B cell (primary cell): ENCODE results near the gene LTBP2. TPM values are rescaled to one million over a fixed set of nuclear protein-coding genes. Genes with fewer than 3 reads are reported as not detected.

Experiments used
- ATAC-seq: fragments of 200-7000 bp; cut with Tn5 transposase; one replicate; pipeline ENCODE4 v1.10.0; 2021; ENCODE audit warnings: low read depth, mild to moderate bottlenecking, moderate number of reproducible peaks, moderate library complexity
- CTCF ChIA-PET: fragments of 350-600 bp; sonication (Branson Sonifier 250); formaldehyde crosslinking; loops from one replicate; lab custom pipeline; 2021; ENCODE audit warnings: antibody characterized with exemption, inconsistent platforms; lab: Charles Lee
- POLR2A ChIA-PET: fragments of 350-600 bp; sonication (Branson Sonifier 250); formaldehyde crosslinking; loops from one replicate; lab custom pipeline; 2021; ENCODE audit warnings: antibody characterized with exemption; lab: Charles Lee
- DNase-seq: peaks from one replicate; pipeline ENCODE4 v3.0.0; 2013
- H2AFZ ChIP-seq: 2 replicates; pipeline ENCODE4 v1.6.1; 2012; ENCODE audit warnings: mild to moderate bottlenecking, low read depth, low read length; ENCODE audit not compliant: insufficient read depth, poor library complexity, severe bottlenecking
- H3K27ac ChIP-seq, 2 donors: 1 replicate in 1 of 2; 2 replicates in 1 of 2; pipeline ENCODE4 v1.5.1; 2012 to 2013; ENCODE audit warnings: low read length in 2 of 2, mild to moderate bottlenecking in 2 of 2, moderate library complexity in 1 of 2
- H3K27me3 ChIP-seq, 4 experiments: fragments of 200-600 bp in 1 of 4; sonication (generic) in 1 of 4; replicated peaks in 1 of 4; 1 replicate in 2 of 4; 2 replicates in 2 of 4; pipeline versions ENCODE4 v1.6.1 to v1.7.0; 2013 to 2016; ENCODE audit warnings: low read length in 3 of 4, mild to moderate bottlenecking in 2 of 4, mixed read lengths in 1 of 4, moderate library complexity in 1 of 4; ENCODE audit not compliant: insufficient read depth in 4 of 4, control insufficient read depth in 3 of 4; ENCODE audit errors: control extremely low read depth in 1 of 4
- H3K36me3 ChIP-seq, 2 experiments: replicated peaks in 1 of 2; 1 replicate in 1 of 2; 2 replicates in 1 of 2; pipeline versions ENCODE4 v1.6.1 to v1.7.1; 2013; ENCODE audit warnings: low read length in 1 of 2; ENCODE audit not compliant: insufficient read depth in 2 of 2, control insufficient read depth in 1 of 2; ENCODE audit errors: control extremely low read depth in 1 of 2, extremely low read depth in 1 of 2
- H3K4me1 ChIP-seq, 2 donors: fragments of 200-600 bp in 1 of 2; sonication (generic) in 1 of 2; 1 replicate in 1 of 2; 2 replicates in 1 of 2; pipeline versions ENCODE4 v1.5.1 to v1.6.1; 2013 to 2017; ENCODE audit warnings: low read length in 2 of 2; ENCODE audit not compliant: control insufficient read depth in 2 of 2, insufficient read depth in 2 of 2
- H3K4me2 ChIP-seq: replicated peaks from 2 replicates; pipeline ENCODE3; 2012; ENCODE audit warnings: mild to moderate bottlenecking, low read depth, low read length; ENCODE audit not compliant: poor library complexity, severe bottlenecking
- H3K4me3 ChIP-seq, 5 experiments: fragments of 200-600 bp in 1 of 5; sonication (generic) in 1 of 5; 1 replicate in 3 of 5; 2 replicates in 2 of 5; pipeline versions ENCODE4 v1.5.1 to v1.7.0; 2011 to 2016; ENCODE audit warnings: low read length in 4 of 5, mild to moderate bottlenecking in 4 of 5, low read depth in 2 of 5, control low read depth in 1 of 5, moderate library complexity in 1 of 5; ENCODE audit not compliant: insufficient read depth in 1 of 5; ENCODE audit errors: control extremely low read depth in 1 of 5, extremely low read depth in 1 of 5
- H3K79me2 ChIP-seq: fragments of 200-600 bp; sonication (generic); one replicate; pipeline ENCODE4 v1.6.0; 2016; ENCODE audit warnings: low read length; ENCODE audit not compliant: control insufficient read depth, insufficient read depth
- H3K9ac ChIP-seq: fragments of 200-600 bp; sonication (generic); 2 replicates; pipeline ENCODE4 v1.6.1; 2017; ENCODE audit warnings: mild to moderate bottlenecking, low read length, moderate library complexity
- H3K9me3 ChIP-seq, 3 donors: one replicate each; pipeline versions ENCODE4 v1.6.1 to v1.7.1; 2013; ENCODE audit warnings: low read length in 2 of 3; ENCODE audit not compliant: control insufficient read depth in 2 of 3, insufficient read depth in 1 of 3; ENCODE audit errors: control extremely low read depth in 1 of 3
- H4K20me1 ChIP-seq: 2 replicates; pipeline ENCODE4 v1.6.0; 2012; ENCODE audit warnings: mild to moderate bottlenecking, low read length; ENCODE audit not compliant: insufficient read depth, control insufficient read depth, poor library complexity, severe bottlenecking
- H3K27ac Mint-ChIP-seq: one replicate; pipeline ENCODE4 v1.8.0; 2021; ENCODE audit warnings: mixed read lengths
- H3K27me3 Mint-ChIP-seq: one replicate; pipeline ENCODE4 v1.8.0; 2021; ENCODE audit warnings: mixed read lengths
- H3K4me1 Mint-ChIP-seq: one replicate; pipeline ENCODE4 v1.8.0; 2021; ENCODE audit warnings: mixed read lengths
- H3K4me3 Mint-ChIP-seq: one replicate; pipeline ENCODE4 v1.8.0; 2021; ENCODE audit warnings: mixed read lengths
- H3K9me3 Mint-ChIP-seq: one replicate; pipeline ENCODE4 v1.8.0; 2022; ENCODE audit warnings: mixed read lengths; ENCODE audit not compliant: insufficient read depth
- CTCF ChIP-seq: fragments of 200-600 bp; IDR thresholded peaks from one replicate; pipeline ENCODE4 v1.8.0; 2022; ENCODE audit warnings: antibody characterized with exemption, mild to moderate bottlenecking
- EZH2 ChIP-seq: IDR thresholded peaks from 2 replicates; pipeline ENCODE4 v1.6.1; 2012; ENCODE audit warnings: borderline replicate concordance, low read depth, mild to moderate bottlenecking, moderate library complexity, low read length; ENCODE audit not compliant: insufficient read depth, poor library complexity, severe bottlenecking
- WGBS: methylation state at CpG from one replicate; pipeline ENCODE4 v1.1.5; 2013; ENCODE audit warnings: missing lambda C conversion rate; ENCODE audit not compliant: insufficient coverage; 5-methylcytosine and 5-hydroxymethylcytosine counted together
- intact Hi-C: fragments of 100-400 bp; cut with micrococcal nuclease; formaldehyde crosslinking; loops from one replicate; pipeline ENCODE4 v1.10.0; 2022
- polyA plus RNA-seq: library from polyadenylated mRNA; depleted of rRNA; stranded (reverse); fragments of >200 nt; gene quantifications from 2 replicates; pipeline ENCODE4 v1.2.3, GENCODE V29; 2012
- total RNA-seq, 2 donors: library from RNA; stranded (reverse); fragments of 120-200 nt in 1 of 2; gene quantifications; 1 replicate in 1 of 2; 2 replicates in 1 of 2; pipeline versions ENCODE4 v1.2.3 to v1.2.4, GENCODE V29; 2013 to 2022

The LTBP2 gene
- total and polyA plus RNA-seq, 2 donors (not counting 1 experiment from before 2014, with no cell fraction given): 0.12 to 0.22 TPM

GRCh38 chr14:74649673-74650072 lies 37.6 kb upstream of the LTBP2 start:
- ChIA-PET POLR2A (no interaction called here), CTCF (no interaction called here)
- Histone ChIP-seq H3K36me3 (no peaks in the 10 kb centered on the region), H3K4me1 (no peaks in the 10 kb centered on the region), H3K4me2 (no peak overlapping the region), H3K9ac (no peak overlapping the region), H3K27ac (no peak overlapping the region), H3K79me2 (no peaks in the 10 kb centered on the region), H3K4me3 (no peak overlapping the region), H3K9me3 (no peaks in the 10 kb centered on the region), H3K27me3 (peaks cover 0 to 6% (median 1%) of the 10 kb centered on the region in 4 experiments), H2AFZ (no peak overlapping the region), H4K20me1 (no peaks in the 10 kb centered on the region)
- intact Hi-C loops: no loop called here
- 100% methylated on average over 1 of the region's 2 CpGs for WGBS
- Mint-ChIP-seq H3K27ac (no peak overlapping the region), H3K4me3 (no peak overlapping the region), H3K4me1 (no peaks in the 10 kb centered on the region), H3K9me3 (no peaks in the 10 kb centered on the region), H3K27me3 (peaks cover 7% of the 10 kb centered on the region)
- DNase-seq (no peak), ATAC-seq (no peak)
- TF ChIP-seq EZH2 (no peak), CTCF (no peak)

GRCh38 chr14:74649167-74649566 lies 37.1 kb upstream of the LTBP2 start:
- peaks cover 0 to 6% (median 1%) of the 10 kb centered on the region in 4 experiments for H3K27me3 ChIP-seq
- no peak overlapping the region for H2AFZ ChIP-seq
- H3K4me2 ChIP-seq: no peak overlapping the region
- Mint-ChIP-seq H3K4me3 (no peak overlapping the region), H3K27ac (no peak overlapping the region), H3K27me3 (peaks cover 11% of the 10 kb centered on the region), H3K9me3 (no peaks in the 10 kb centered on the region), H3K4me1 (no peaks in the 10 kb centered on the region)
- H3K36me3 ChIP-seq: no peaks in the 10 kb centered on the region
- no peaks in the 10 kb centered on the region for H3K4me1 ChIP-seq
- POLR2A ChIA-PET: no interaction called here
- no peaks in the 10 kb centered on the region for H3K9me3 ChIP-seq
- no peaks in the 10 kb centered on the region for H4K20me1 ChIP-seq
- ATAC-seq (no peak), DNase-seq (no peak)
- WGBS: 81% methylated on average over 5 of the region's 7 CpGs
- no peak for TF ChIP-seq CTCF
- TF ChIP-seq EZH2: no peak
- CTCF ChIA-PET: interaction anchor here (0.5 to 0.6 kb wide), 2 partner anchors 38 to 189 kb away, joined by 3 read pairs; no protein-coding TSS in a partner anchor
- intact Hi-C loops: no loop called here
- H3K27ac ChIP-seq: no peak overlapping the region
- H3K79me2 ChIP-seq: no peaks in the 10 kb centered on the region
- H3K9ac ChIP-seq: no peak overlapping the region
- H3K4me3 ChIP-seq: no peak overlapping the region
